ENCODE measurements around the gene TREX2.

The TREX2 gene, protein sequence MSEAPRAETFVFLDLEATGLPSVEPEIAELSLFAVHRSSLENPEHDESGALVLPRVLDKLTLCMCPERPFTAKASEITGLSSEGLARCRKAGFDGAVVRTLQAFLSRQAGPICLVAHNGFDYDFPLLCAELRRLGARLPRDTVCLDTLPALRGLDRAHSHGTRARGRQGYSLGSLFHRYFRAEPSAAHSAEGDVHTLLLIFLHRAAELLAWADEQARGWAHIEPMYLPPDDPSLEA

DNA sequence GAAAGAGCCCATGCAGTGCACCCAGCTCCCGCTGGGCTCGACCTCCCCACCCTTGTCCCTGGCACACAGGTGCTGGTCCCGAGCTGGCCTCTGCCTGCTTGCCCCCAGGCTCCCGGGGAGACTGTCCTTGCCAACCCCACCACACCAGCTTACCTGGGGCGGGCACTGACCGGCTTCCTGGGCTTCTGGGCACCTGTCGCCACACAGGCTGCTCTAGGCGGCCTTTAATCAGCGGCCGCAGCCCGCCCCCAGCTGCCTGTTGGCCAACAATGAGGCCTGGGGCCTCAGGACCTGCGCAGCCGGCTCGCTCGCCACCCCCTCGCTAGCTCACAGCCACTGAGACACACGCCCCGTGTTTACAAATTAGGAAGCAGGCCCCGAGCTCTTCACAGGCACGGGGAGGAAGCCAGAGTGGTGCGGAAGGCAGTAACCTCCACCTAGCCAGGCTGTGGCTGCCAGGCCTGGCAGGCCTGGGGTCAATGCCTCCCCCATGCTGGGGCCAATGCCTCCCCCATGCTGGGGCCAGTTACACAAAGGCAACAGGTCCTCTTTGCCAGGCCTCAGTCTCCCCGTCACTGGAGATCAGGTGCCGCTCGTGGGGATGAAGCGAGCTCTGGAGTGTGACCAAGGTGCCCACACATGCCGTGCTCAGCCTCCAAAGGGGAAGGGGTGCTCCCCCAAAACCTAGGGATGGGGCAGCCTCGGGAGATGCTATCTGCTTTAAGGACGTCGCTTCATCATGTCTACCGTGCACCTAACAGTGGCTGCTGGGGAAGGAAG, at the start of gene TREX2:
TSS of gene TREX2 (minus strand) at position 201 of the 780 bp plus-strand sequence. CDS start 626 bp downstream, outside the sequence.
- no peak for DNase-seq (ENCODE audit: low read depth)
- TF ChIP-seq, protein P1, sequence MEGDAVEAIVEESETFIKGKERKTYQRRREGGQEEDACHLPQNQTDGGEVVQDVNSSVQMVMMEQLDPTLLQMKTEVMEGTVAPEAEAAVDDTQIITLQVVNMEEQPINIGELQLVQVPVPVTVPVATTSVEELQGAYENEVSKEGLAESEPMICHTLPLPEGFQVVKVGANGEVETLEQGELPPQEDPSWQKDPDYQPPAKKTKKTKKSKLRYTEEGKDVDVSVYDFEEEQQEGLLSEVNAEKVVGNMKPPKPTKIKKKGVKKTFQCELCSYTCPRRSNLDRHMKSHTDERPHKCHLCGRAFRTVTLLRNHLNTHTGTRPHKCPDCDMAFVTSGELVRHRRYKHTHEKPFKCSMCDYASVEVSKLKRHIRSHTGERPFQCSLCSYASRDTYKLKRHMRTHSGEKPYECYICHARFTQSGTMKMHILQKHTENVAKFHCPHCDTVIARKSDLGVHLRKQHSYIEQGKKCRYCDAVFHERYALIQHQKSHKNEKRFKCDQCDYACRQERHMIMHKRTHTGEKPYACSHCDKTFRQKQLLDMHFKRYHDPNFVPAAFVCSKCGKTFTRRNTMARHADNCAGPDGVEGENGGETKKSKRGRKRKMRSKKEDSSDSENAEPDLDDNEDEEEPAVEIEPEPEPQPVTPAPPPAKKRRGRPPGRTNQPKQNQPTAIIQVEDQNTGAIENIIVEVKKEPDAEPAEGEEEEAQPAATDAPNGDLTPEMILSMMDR (IDR thresholded peaks at IDR 0.05; ENCODE audit: low read length, missing control alignments): no peak

DNA sequence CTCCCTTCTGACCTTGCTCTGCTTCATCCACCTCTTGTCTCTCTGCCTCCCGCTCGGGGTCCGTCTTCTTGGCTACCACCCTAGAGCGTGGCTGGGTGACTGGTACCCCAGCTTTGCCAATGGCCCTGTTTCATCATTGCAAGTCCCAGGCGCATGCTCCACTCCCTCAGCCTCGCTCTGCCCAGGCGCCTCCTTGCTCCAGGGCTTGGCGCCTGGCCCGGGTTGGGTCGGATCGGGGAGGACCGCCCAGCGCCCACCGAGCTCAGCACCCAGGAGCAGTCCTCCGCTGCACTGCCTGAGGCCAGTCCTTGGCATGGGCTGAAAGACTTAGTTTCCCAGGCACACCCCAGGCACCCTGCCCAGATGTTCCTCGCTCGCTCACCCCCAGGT, 49.5 kb upstream of the TREX2 start:
- TF ChIP-seq, protein P1 (IDR thresholded peaks at IDR 0.05; ENCODE audit: low read length, missing control alignments): no peak

More for the DNA sequence above, at the start of gene TREX2:
- no peak within 1 kb of the TSS for H3K4me3 ChIP-seq (replicated peaks; ENCODE audit: low read depth, low read length)

DNA sequence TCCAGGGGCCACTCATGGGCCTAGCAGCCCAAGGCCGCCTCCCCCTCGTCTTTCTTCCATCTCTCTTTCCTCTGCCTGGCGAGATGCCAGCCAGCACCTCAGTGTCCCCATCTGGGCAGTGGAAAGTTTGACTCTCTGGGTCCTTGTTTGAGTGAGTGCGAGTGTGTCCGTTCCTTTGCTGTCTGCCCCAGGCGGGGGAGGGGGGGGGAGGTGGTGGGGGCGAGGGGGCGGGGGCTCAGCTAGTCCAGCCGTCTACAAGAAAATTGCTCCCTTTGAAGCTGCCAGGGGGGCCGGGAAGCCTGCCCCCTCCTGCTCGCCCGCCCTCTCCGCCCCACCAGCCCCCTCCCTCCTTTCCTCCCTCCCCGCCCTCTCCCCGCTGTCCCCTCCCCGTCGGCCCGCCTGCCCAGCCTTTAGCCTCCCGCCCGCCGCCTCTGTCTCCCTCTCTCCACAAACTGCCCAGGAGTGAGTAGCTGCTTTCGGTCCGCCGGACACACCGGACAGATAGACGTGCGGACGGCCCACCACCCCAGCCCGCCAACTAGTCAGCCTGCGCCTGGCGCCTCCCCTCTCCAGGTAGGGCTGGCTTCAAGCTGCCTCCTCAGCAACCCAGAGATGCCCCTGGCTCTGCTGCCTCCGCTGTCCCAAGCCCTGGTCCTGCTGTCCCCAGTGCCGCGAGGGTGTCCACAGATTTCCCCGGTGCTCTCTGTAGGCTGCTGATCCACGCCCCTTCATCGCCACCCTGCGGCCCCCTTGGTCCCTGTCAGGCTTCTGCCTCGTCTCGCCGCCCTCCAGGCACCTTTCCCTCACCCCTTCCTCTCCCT, 48.9 kb upstream of the TREX2 start, which contains the start of gene BGN:
TSS of gene BGN (plus strand) at position 440 of the 821 bp plus-strand sequence. CDS start 9,652 bp downstream, outside the sequence.
- TF ChIP-seq, protein P1 (IDR thresholded peaks at IDR 0.05; ENCODE audit: low read length, missing control alignments): peak; percentile 43
- DNase-seq (ENCODE audit: low read depth): peak; percentile 70
- peak within 1 kb of the TSS; percentile 69 for H3K4me3 ChIP-seq (replicated peaks; ENCODE audit: low read depth, low read length)

More for the DNA sequence above, 49.5 kb upstream of the TREX2 start:
- peak overlapping the region; percentile 69 for H3K4me3 ChIP-seq (replicated peaks; ENCODE audit: low read depth, low read length)
- peak; percentile 49 for DNase-seq (ENCODE audit: low read depth)

DNA sequence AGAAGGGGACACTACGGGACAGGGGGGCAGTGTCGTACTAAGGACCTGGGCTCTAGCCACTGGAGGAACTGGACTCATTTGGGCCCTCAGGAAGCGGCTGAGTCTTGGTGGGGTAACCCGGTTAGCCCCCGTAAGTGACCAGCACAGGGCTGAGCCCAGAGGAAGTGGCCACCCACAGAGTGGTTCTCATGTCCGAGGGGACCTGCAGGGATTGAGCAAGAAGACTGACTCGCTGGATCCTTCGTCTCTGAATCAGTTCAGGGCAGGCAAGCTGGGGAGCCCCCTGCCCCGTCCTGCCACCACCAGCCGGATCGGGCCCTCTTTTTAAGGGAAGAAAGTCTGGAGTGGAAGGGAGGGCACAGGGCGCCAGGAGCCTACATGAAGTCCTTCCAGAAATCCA, 48.2 kb upstream of the TREX2 start:
- TF ChIP-seq, protein P1 (IDR thresholded peaks at IDR 0.05; ENCODE audit: low read length, missing control alignments): no peak
- peak overlapping the region; percentile 37 for H3K4me3 ChIP-seq (replicated peaks; ENCODE audit: low read depth, low read length)
- DNase-seq (ENCODE audit: low read depth): no peak

DNA sequence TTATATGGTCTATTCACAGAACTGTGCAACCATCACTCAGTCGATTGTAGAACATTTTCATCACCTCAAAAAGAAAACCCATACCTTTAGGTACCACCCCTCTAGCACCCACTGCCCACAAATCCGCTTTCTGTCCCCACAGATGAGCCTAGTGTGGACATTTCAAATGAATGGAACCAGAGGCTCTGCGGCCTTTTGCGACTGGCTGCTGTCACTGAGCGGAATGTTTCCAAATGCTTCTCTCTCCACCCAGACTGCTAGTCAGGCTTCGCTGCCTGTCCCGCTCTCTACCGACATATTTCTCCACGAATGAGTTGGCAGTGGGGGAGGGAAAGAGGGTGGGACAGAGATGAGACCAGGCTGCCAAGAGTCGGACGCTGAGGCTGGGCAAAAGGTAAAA, 47.2 kb upstream of the TREX2 start:
- TF ChIP-seq, protein P1 (IDR thresholded peaks at IDR 0.05; ENCODE audit: low read length, missing control alignments): no peak
- H3K4me3 ChIP-seq (replicated peaks; ENCODE audit: low read depth, low read length): no peak overlapping the region
- no peak for DNase-seq (ENCODE audit: low read depth)

DNA sequence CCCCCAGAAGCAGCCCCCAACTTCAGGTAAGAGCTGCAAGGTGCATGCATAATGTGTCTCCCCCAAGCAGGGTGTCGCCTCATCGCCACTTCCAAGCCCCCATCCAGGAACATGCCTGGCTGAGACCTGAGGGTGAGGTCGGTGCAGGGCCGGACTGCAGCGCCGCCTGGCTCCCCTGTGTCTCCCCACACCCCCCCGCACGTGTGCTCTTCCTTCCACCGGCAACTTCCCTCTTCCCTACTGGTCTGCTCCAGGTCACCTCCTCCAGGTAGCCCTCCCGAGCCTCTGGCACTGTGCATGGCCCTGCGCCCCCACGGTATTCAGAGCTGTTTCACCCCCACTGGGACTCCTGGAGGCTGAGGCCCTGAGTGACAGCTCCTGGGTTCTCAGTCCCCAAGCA, 46.7 kb upstream of the TREX2 start:
- TF ChIP-seq, protein P1 (IDR thresholded peaks at IDR 0.05; ENCODE audit: low read length, missing control alignments): no peak
- DNase-seq (ENCODE audit: low read depth): no peak
- H3K4me3 ChIP-seq (replicated peaks; ENCODE audit: low read depth, low read length): no peak overlapping the region

All from fibroblast of pulmonary artery (primary cell).